CD1c-positive myeloid dendritic cell (primary cell): ENCODE results near the gene ACO2.
"Not testable (repeated sequence)": the region's sequence is repeated elsewhere in the genome, so short reads cannot be mapped to it uniquely, and the experiment has no call there.

Source experiments
- DNase-seq: peaks from one replicate; pipeline ENCODE4 v3.0.0-alpha.2; 2016; ENCODE audit errors: extremely low spot score

ACO2 gene

DNA sequence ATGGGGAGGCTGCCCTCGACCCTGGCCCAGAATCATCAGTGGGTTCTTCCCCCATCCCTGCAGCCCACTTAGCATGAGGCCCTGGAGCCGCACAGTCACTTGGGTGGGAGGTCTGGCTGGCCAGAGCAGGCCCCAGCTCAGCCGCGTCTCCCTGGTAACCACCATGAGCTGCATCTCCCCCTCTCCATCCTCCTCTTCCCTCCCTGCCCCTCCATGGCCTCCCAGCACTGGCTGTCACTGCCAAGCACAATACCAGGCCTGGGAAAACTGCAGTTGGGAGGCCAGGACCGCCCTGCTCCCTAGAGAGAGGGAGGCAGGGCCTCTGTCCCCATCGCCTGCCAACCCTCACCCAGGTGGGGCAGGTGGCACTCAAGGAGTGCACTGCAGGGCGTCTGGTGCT lies 99.9 kb downstream of the ACO2 start:
- DNase-seq = no peak

DNA sequence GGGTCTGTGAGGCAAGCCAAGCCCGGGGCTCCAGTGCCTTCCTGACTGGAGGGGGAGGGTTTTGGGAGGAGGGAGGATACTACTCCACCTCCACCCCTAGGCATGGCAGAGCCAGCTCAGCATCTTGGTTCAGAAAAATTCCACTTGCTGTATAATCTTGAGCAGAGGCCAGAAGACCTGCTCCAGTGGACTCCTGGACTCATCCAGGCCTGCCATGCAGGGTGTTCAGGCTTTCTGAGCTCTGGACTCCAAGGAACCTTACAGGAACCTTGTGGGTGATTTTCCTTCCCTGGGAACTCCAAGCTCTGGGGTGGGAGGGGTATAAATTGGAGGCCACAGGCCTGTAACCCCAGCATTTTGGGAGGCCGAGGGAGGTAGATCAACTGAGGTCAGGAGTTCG lies 101.3 kb downstream of the ACO2 start:
- DNase-seq = no peak

DNA sequence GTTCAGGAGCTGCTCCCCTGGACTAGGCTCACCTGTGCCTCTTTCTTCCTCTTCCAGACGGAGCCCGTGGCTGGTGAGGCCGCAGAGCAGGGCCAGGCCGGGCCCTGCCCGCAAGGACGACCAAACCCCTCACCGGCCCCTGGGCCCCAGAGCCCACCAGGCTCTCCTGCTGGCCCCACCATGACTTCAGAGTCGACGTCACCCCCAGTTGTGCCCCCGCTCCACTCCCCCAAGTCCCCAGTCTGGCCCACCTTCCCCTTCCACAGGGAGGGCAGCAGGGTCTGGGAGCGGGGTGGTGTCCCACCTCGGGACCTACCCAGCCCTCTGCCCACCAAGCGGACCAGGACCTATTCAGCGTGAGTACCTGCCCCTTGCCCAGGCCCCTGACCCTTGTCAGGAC lies 102.9 kb downstream of the ACO2 start:
- DNase-seq = no peak

DNA sequence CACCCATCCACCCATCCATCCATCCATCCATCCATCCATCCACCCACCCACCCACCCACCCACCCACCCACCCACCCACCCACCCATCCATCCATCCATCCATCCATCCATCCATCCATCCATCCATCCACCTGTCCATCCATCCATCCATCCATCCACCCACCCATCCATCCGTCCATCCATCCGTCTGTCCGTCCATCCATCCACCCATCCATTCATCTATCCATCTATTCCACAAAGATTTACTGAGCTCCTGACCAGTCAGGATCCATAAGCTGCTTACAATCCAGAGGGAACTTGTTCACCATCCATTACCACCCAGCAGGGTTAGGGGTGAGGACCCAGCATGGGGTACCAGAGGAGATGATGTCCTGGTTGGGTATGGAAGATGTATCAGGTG lies 103.4 kb downstream of the ACO2 start:
- not testable (repeated sequence) for DNase-seq

DNA sequence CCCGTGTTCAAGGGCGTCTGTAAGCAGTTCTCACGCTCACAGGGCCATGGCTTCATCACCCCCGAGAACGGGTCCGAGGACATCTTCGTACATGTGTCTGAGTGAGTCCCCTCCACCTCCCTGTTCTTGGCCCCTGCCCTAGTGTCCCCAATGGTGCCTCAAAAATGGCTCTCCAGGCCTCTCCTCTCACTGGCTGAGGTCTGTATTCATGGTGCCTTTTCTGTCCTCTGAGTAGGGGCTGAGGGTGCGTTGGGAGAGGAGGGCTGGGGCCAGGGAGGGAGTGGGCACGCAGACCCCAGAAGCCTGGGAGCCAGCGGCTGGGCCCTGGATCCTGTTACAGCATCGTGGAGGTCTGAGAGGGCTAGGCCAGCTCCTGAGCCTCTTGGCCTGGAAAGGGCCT lies 104.8 kb downstream of the ACO2 start:
- DNase-seq = no peak

DNA sequence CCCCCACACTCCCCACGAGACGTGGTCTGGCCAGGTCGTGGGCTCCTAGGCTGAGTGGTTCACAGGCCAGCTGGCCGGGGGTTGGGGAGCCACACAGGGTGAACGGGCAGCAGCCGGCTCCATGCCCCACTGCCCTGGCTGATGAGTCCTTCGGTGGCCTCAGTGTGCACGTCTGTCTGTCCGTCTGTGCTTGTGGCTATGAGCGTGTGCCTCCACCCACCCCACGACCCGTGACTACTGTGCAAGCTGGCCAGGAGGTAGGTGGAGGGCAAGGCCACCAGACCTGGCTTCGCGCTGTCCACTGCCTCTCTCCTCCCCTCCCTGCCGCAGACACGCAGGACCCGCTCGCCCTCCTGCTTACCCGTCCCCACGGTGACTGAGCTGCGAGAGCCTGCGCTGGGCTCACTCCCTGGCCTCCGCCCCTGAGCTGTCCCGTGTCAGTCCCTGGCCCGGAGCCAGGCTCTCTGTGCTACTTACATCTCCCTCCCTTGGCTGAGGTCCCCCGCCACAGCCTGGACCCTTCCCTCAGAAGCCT lies 106.0 kb downstream of the ACO2 start:
- DNase-seq = no peak

DNA sequence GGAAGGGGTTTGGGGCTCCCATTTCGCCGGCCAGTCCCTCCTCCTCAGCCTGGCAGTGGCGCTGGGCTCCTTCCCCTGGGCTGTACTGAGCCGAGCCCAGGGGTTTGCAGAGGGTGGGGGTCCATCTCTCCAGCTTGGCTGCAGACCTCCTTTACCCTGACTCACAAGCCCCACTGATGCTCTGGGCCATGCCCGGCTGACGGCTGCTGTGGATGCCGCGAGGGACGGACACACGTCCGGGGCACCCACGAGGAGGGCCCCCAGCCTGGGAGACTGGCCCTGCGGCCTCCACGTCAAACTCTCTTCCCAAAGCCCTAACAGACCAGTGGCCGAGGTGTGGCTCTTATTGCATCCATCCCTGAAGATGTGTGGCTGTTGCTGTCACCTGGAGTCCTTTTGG lies 106.6 kb downstream of the ACO2 start:
- no peak for DNase-seq

DNA sequence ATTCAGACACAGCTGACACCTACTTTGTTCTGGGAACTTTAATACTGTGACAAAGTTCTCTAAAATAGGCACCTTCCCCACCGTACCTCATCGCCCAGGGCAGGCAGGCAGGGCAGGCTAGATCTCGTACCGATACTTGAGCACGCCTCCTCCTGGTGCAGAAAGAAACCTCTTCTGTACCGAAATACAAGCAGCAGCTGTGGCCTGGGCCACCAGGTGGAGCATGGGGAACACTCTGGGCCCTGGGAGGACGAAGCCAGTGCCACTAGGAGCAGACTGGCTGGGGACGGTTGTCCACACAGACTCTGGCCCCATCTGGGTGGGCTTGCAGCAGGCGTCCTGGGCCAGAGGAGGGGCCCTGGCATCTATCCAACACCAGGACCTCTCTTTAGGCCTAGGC lies 108.0 kb downstream of the ACO2 start:
- DNase-seq = peak; percentile 47

DNA sequence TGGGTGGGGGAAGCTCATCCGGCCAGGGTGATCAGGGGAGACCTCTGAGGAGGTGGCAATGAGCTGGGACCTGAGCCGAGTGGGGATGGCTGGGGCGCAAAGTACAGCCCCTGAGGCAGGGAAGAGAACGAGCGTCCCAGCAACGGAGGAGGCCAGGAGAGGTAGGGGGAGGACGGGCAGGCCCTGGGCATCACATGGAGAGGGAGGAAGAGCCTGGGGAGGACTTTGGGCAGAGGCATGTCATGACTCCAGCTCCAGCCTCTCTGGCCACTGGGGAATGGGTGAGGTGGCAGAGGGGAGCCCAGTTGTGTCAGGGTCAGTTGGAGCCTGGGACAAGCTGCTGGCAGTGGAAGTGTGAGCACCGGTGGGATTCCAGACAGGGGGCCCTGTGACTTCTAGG lies 109.2 kb downstream of the ACO2 start:
- DNase-seq = no peak
